Measurements from ENCODE around the gene TMEM244.
"Not testable (repeated sequence)": the region's sequence is repeated elsewhere in the genome, so short reads cannot be mapped to it uniquely, and the experiment has no call there.

Gene TMEM244

GRCh38 chr6:129866688-129867087, 5.6 kb upstream of the TMEM244 start:
- DNase-seq (ENCODE audit: low read depth in 3 of 3), result no peak

- no peak for DNase-seq (ENCODE audit: low read depth in 3 of 3)
Measured at GRCh38 chr6:129866256-129866655, 5.1 kb upstream of the TMEM244 start.

- DNase-seq (ENCODE audit: low read depth in 3 of 3), result no peak
Measured at GRCh38 chr6:129865013-129865412, 3.9 kb upstream of the TMEM244 start.

- DNase-seq (ENCODE audit: low read depth in 3 of 3), result no peak
Measured at GRCh38 chr6:129863664-129864063, 2.5 kb upstream of the TMEM244 start.

GRCh38 chr6:129859524-129859923, 1.6 kb downstream of the TMEM244 start:
- no peak for DNase-seq (ENCODE audit: low read depth in 3 of 3)

GRCh38 chr6:129857838-129858237, 3.3 kb downstream of the TMEM244 start:
- no peak for DNase-seq (ENCODE audit: low read depth in 3 of 3)

GRCh38 chr6:129853996-129854711, 7.0 kb downstream of the TMEM244 start:
- DNase-seq (ENCODE audit: low read depth in 3 of 3), result no peak

GRCh38 chr6:129852257-129852858, 8.8 kb downstream of the TMEM244 start:
- DNase-seq (ENCODE audit: low read depth in 3 of 3), result no peak

GRCh38 chr6:129849456-129849855, 11.7 kb downstream of the TMEM244 start:
- no peak for DNase-seq (ENCODE audit: low read depth in 3 of 3)

- DNase-seq (ENCODE audit: low read depth in 3 of 3), result no peak
Measured at GRCh38 chr6:129846761-129847160, 14.4 kb downstream of the TMEM244 start.

- DNase-seq (ENCODE audit: low read depth in 3 of 3), result no peak
Measured at GRCh38 chr6:129845696-129846095, 15.4 kb downstream of the TMEM244 start.

- DNase-seq (ENCODE audit: low read depth in 3 of 3), result no peak
Measured at GRCh38 chr6:129844118-129844891, 16.8 kb downstream of the TMEM244 start.

- no peak for DNase-seq (ENCODE audit: low read depth in 3 of 3)
Measured at GRCh38 chr6:129843573-129843972, 17.5 kb downstream of the TMEM244 start.

- no peak for DNase-seq (ENCODE audit: low read depth in 3 of 3)
Measured at GRCh38 chr6:129842881-129843409, 18.2 kb downstream of the TMEM244 start.

- no peak for DNase-seq (ENCODE audit: low read depth in 3 of 3)
Measured at GRCh38 chr6:129842137-129842536, 19.0 kb downstream of the TMEM244 start.

- not testable (repeated sequence) for DNase-seq (ENCODE audit: low read depth in 3 of 3)
Measured at GRCh38 chr6:129839562-129839961, 21.6 kb downstream of the TMEM244 start.

GRCh38 chr6:129835691-129836090, 25.4 kb downstream of the TMEM244 start:
- DNase-seq (ENCODE audit: low read depth in 3 of 3), result no peak

GRCh38 chr6:129832299-129832698, 28.8 kb downstream of the TMEM244 start:
- DNase-seq (ENCODE audit: low read depth in 3 of 3), result no peak

GRCh38 chr6:129828229-129828628, 32.9 kb downstream of the TMEM244 start:
- DNase-seq (ENCODE audit: low read depth in 3 of 3), result no peak

GRCh38 chr6:129818251-129818650, 42.9 kb downstream of the TMEM244 start:
- DNase-seq (ENCODE audit: low read depth in 3 of 3), result no peak

GRCh38 chr6:129817821-129818220, 43.3 kb downstream of the TMEM244 start:
- no peak for DNase-seq (ENCODE audit: low read depth in 3 of 3)

GRCh38 chr6:129817332-129817731, 43.8 kb downstream of the TMEM244 start:
- no peak for DNase-seq (ENCODE audit: low read depth in 3 of 3)

Data from stimulated activated CD4-positive, alpha-beta T cell treated with anti-CD3 and anti-CD28 coated beads, TNF-alpha, amount 100 ng/mL, for 4 hours (primary cell).